Activated T-helper 1 cell treated with anti-CD3 and anti-CD28 coated beads, Interleukin-12 subunit alpha, Interleukin-12 subunit beta, Interleukin-2, Interleukin-4 antibody, amounts not matched to agents 30 ng/mL and 10 ng/mL and 1 ng/mL, durations not matched to agents 14 hours and 24 hours and 36 hours (primary cell): Measurements from ENCODE around the gene PTPN21. TPM values are rescaled to one million over a fixed set of nuclear protein-coding genes. Genes with fewer than 3 reads are reported as not detected.

ENCODE experiments used
- DNase-seq: peaks from one replicate; pipeline ENCODE4 v3.0.0; 2021; ENCODE audit warnings: low spot score
- H3K27ac Mint-ChIP-seq: one replicate; pipeline ENCODE4 v1.8.0; 2021; ENCODE audit warnings: mild to moderate bottlenecking, mixed read lengths
- H3K27me3 Mint-ChIP-seq: one replicate; pipeline ENCODE4 v1.8.0; 2022; ENCODE audit warnings: mild to moderate bottlenecking, moderate library complexity, mixed read lengths; ENCODE audit not compliant: insufficient read depth
- H3K36me3 Mint-ChIP-seq: one replicate; pipeline ENCODE4 v1.8.0; 2021; ENCODE audit warnings: low read depth, mixed read lengths
- H3K4me1 Mint-ChIP-seq: one replicate; pipeline ENCODE4 v1.8.0; 2021; ENCODE audit warnings: low read depth, mixed read lengths
- H3K4me3 Mint-ChIP-seq: one replicate; pipeline ENCODE4 v1.8.0; 2021; ENCODE audit warnings: mild to moderate bottlenecking, moderate library complexity, mixed read lengths
- H3K9me3 Mint-ChIP-seq: one replicate; pipeline ENCODE4 v1.8.0; 2021; ENCODE audit warnings: mixed read lengths
- intact Hi-C: fragments of 100-400 bp; cut with micrococcal nuclease; formaldehyde crosslinking; loops from one replicate; pipeline ENCODE4 v1.15.1; 2024
- total RNA-seq: library from RNA; stranded (reverse); gene quantifications from 2 replicates; pipeline ENCODE4 v1.2.3, GENCODE V29; 2022

The PTPN21 gene
- total RNA-seq, 1 donor from 2014 or later = 0.31 TPM

GRCh38 chr14:88470542-88471440 is 84.0 kb downstream of the PTPN21 start:
- no peaks in the 10 kb centered on the region for H3K36me3 Mint-ChIP-seq
- DNase-seq = no peak
- no peaks in the 10 kb centered on the region for H3K27me3 Mint-ChIP-seq
- H3K4me3 Mint-ChIP-seq = no peak overlapping the region
- intact Hi-C loops = no loop called here
- H3K27ac Mint-ChIP-seq = no peak overlapping the region
- H3K9me3 Mint-ChIP-seq = no peaks in the 10 kb centered on the region
- H3K4me1 Mint-ChIP-seq = no peaks in the 10 kb centered on the region

- Mint-ChIP-seq H3K36me3 (no peaks in the 10 kb centered on the region), H3K4me1 (no peaks in the 10 kb centered on the region), H3K4me3 (no peak overlapping the region), H3K9me3 (no peaks in the 10 kb centered on the region), H3K27me3 (no peaks in the 10 kb centered on the region), H3K27ac (no peak overlapping the region)
- DNase-seq = no peak
- intact Hi-C loops = no loop called here
Observed at GRCh38 chr14:88468406-88468805, 86.4 kb downstream of the PTPN21 start.

GRCh38 chr14:88463318-88463717 is 91.5 kb downstream of the PTPN21 start:
- Mint-ChIP-seq H3K36me3 (no peaks in the 10 kb centered on the region), H3K4me1 (no peaks in the 10 kb centered on the region), H3K27ac (no peak overlapping the region), H3K4me3 (no peak overlapping the region), H3K9me3 (no peaks in the 10 kb centered on the region), H3K27me3 (no peaks in the 10 kb centered on the region)
- intact Hi-C loops = no loop called here
- no peak for DNase-seq

DNA sequence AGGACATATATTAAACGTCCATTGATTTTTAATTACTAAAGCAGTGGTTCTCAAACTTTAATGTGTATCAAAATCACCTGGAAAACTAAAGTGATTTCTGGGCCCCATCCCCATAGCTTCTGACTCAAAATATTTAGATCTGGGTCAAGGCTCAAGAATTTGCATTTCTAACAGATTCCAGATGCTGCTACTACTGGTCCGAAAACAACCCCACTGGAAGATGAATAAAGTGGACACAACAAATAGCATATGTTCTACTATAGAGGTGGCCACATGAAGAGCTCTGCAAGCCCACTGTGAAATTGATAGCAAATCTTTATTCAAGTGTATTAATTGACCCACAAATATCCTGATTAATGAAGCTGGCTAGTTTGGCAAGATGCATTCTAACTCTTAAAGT is 99.9 kb downstream of the PTPN21 start:
- H3K9me3 Mint-ChIP-seq = peaks cover 8% of the 10 kb centered on the region
- H3K27ac Mint-ChIP-seq = no peak overlapping the region
- no peaks in the 10 kb centered on the region for H3K36me3 Mint-ChIP-seq
- H3K4me3 Mint-ChIP-seq = no peak overlapping the region
- DNase-seq = no peak
- intact Hi-C loops = no loop called here
- no peaks in the 10 kb centered on the region for H3K27me3 Mint-ChIP-seq
- no peaks in the 10 kb centered on the region for H3K4me1 Mint-ChIP-seq

- no peak overlapping the region for H3K4me3 Mint-ChIP-seq
- DNase-seq = no peak
- peaks cover 2% of the 10 kb centered on the region for H3K36me3 Mint-ChIP-seq
- intact Hi-C loops = no loop called here
- peaks cover 14% of the 10 kb centered on the region for H3K9me3 Mint-ChIP-seq
- H3K27me3 Mint-ChIP-seq = no peaks in the 10 kb centered on the region
- no peak overlapping the region for H3K27ac Mint-ChIP-seq
- H3K4me1 Mint-ChIP-seq = no peaks in the 10 kb centered on the region
Observed at GRCh38 chr14:88452231-88452630, 102.6 kb downstream of the PTPN21 start.

- Mint-ChIP-seq H3K36me3 (no peaks in the 10 kb centered on the region), H3K9me3 (no peaks in the 10 kb centered on the region), H3K27me3 (no peaks in the 10 kb centered on the region), H3K4me1 (no peaks in the 10 kb centered on the region), H3K27ac (no peak overlapping the region), H3K4me3 (no peak overlapping the region)
- DNase-seq = no peak
- intact Hi-C loops = no loop called here
Observed at GRCh38 chr14:88439088-88439487, 115.7 kb downstream of the PTPN21 start.

DNA sequence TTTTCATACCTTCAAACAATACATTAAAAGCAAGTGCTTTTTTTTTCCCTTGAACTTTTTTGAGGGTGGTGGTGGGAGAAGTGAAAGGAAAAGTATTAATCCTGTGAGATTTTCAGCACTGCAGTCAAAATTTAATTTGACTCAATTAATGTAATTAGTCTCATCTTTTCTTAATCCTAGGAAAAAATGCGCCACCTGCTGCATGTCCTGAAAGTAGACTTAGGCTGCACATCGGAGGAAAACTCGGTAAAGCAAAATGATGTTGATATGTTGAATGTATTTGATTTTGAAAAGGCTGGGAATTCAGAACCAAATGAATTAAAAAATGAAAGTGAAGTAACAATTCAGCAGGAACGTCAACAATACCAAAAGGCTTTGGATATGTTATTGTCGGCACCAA is 117.1 kb downstream of the PTPN21 start:
- H3K27me3 Mint-ChIP-seq = no peaks in the 10 kb centered on the region
- H3K27ac Mint-ChIP-seq = no peak overlapping the region
- H3K9me3 Mint-ChIP-seq = no peaks in the 10 kb centered on the region
- intact Hi-C loops = no loop called here
- no peak overlapping the region for H3K4me3 Mint-ChIP-seq
- no peak for DNase-seq
- no peaks in the 10 kb centered on the region for H3K36me3 Mint-ChIP-seq
- no peaks in the 10 kb centered on the region for H3K4me1 Mint-ChIP-seq

GRCh38 chr14:88430976-88431375 is 123.8 kb downstream of the PTPN21 start:
- H3K27me3 Mint-ChIP-seq = no peaks in the 10 kb centered on the region
- H3K36me3 Mint-ChIP-seq = no peaks in the 10 kb centered on the region
- no peak for DNase-seq
- H3K4me3 Mint-ChIP-seq = no peak overlapping the region
- no peaks in the 10 kb centered on the region for H3K4me1 Mint-ChIP-seq
- H3K27ac Mint-ChIP-seq = no peak overlapping the region
- H3K9me3 Mint-ChIP-seq = no peaks in the 10 kb centered on the region
- intact Hi-C loops = no loop called here

DNA sequence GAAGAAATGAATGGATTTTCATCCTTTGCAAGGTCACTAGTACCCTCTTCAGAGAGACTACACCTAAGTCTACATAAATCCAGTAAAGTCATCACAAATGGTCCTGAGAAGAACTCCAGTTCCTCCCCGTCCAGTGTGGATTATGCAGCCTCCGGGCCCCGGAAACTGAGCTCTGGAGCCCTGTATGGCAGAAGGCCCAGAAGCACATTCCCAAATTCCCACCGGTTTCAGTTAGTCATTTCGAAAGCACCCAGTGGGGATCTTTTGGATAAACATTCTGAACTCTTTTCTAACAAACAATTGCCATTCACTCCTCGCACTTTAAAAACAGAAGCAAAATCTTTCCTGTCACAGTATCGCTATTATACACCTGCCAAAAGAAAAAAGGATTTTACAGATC is 128.5 kb downstream of the PTPN21 start:
- no peak for DNase-seq
- Mint-ChIP-seq H3K27ac (no peak overlapping the region), H3K27me3 (no peaks in the 10 kb centered on the region), H3K4me1 (no peaks in the 10 kb centered on the region), H3K9me3 (no peaks in the 10 kb centered on the region), H3K36me3 (no peaks in the 10 kb centered on the region), H3K4me3 (no peak overlapping the region)
- intact Hi-C loops = no loop called here

DNA sequence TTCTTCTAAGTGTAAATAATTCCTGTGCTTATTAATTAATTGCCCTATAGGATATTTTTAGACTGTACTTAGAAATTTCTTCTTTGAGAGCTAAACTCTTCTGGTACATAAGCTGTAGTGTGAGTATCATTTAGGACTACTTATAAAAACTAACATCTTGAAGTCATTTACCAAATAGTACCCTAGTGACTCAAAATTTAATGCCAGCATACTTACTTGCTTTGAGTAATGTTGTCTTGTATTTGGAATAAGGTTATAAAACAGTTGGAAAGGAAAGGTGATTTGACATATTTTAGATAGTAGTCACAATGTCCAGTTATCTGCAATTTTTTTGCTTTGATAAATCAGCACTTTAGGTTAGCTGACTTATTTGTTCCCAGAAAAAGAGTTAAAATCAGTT is 130.2 kb downstream of the PTPN21 start:
- intact Hi-C loops = no loop called here

GRCh38 chr14:88422919-88423650 is 131.7 kb downstream of the PTPN21 start:
- Mint-ChIP-seq H3K4me1 (no peaks in the 10 kb centered on the region), H3K4me3 (no peak overlapping the region), H3K9me3 (peaks cover 5% of the 10 kb centered on the region), H3K27ac (no peak overlapping the region), H3K36me3 (no peaks in the 10 kb centered on the region), H3K27me3 (no peaks in the 10 kb centered on the region)
- no peak for DNase-seq
- intact Hi-C loops = no loop called here

More for the DNA sequence above, 130.2 kb downstream of the PTPN21 start:
- DNase-seq = no peak
- Mint-ChIP-seq H3K27me3 (no peaks in the 10 kb centered on the region), H3K4me1 (no peaks in the 10 kb centered on the region), H3K4me3 (no peak overlapping the region), H3K27ac (no peak overlapping the region), H3K9me3 (peaks cover 3% of the 10 kb centered on the region), H3K36me3 (no peaks in the 10 kb centered on the region)

DNA sequence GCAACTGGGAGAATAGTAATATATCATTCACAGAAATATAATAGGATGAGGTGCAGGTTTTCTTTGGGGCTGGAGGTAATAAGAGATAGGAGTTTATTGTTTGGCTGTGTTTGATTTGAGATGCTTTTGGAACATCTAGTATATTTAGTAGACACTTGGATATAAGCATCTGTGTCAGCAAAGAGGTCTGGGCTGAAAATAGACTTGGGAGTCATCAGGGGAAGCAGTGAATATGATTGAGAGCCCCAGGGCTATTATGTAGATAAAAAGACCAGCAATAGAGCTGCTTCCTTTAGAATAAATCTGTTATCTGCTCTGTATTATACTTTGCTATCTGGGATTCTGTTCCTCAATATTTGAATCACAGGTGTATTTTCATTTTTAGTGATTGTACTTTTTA is 132.8 kb downstream of the PTPN21 start:
- intact Hi-C loops = no loop called here
- H3K36me3 Mint-ChIP-seq = peaks cover 3% of the 10 kb centered on the region
- H3K9me3 Mint-ChIP-seq = peaks cover 14% of the 10 kb centered on the region
- DNase-seq = no peak
- no peak overlapping the region for H3K4me3 Mint-ChIP-seq
- no peak overlapping the region for H3K27ac Mint-ChIP-seq
- H3K27me3 Mint-ChIP-seq = no peaks in the 10 kb centered on the region
- H3K4me1 Mint-ChIP-seq = no peaks in the 10 kb centered on the region

DNA sequence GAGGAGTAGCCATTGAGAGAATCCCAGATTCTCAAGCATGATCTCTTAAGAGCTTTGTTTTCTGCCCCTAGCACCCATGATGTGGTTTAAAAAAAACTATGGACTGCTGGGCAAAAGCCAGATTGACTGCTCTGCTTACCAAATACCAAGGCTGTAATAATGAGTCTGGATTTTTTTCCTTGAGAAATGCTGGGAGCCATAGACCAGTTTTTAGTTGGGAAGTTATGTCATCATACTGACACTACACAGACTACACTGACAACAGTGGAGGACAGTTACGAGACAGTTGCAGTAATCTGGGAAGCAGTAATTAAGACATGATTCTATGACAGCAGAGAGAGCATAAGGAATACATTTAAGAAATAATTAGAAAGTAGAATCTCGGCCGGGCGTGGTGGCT is 133.5 kb downstream of the PTPN21 start:
- no peak for DNase-seq
- Mint-ChIP-seq H3K27ac (no peak overlapping the region), H3K9me3 (peaks cover 14% of the 10 kb centered on the region), H3K27me3 (no peaks in the 10 kb centered on the region), H3K4me1 (no peaks in the 10 kb centered on the region), H3K4me3 (no peak overlapping the region), H3K36me3 (peaks cover 3% of the 10 kb centered on the region)
- intact Hi-C loops = no loop called here
